HG03159 (cell line): Measurements from ENCODE around the gene EML1.

Experiments
- ATAC-seq: cut with Tn5 transposase; IDR thresholded peaks from one replicate; pipeline ENCODE4 v1.9.1; 2021; ENCODE audit warnings: mild to moderate bottlenecking, moderate library complexity; ENCODE audit not compliant: unreplicated experiment

The EML1 gene

GRCh38 chr14:99952453-99952852 is 159.2 kb downstream of the EML1 start:
- no peak for ATAC-seq

GRCh38 chr14:99955826-99956455 is 162.7 kb downstream of the EML1 start:
- ATAC-seq, result no peak

- no peak for ATAC-seq
These were observed 165.2 kb downstream of the EML1 start for GRCh38 chr14:99958380-99958779.

- no peak for ATAC-seq
These were observed 168.8 kb downstream of the EML1 start for GRCh38 chr14:99961826-99962518.

GRCh38 chr14:99964979-99965378 is 171.8 kb downstream of the EML1 start:
- ATAC-seq, result no peak

- no peak for ATAC-seq
These were observed 173.0 kb downstream of the EML1 start for GRCh38 chr14:99966037-99966835.

GRCh38 chr14:99966912-99967311 is 173.7 kb downstream of the EML1 start:
- no peak for ATAC-seq

GRCh38 chr14:99968191-99968920 is 175.1 kb downstream of the EML1 start:
- no peak for ATAC-seq

- no peak for ATAC-seq
These were observed 175.7 kb downstream of the EML1 start for GRCh38 chr14:99968941-99969340.

GRCh38 chr14:99969673-99970322 is 176.6 kb downstream of the EML1 start:
- no peak for ATAC-seq

GRCh38 chr14:99971087-99971940 is 178.1 kb downstream of the EML1 start:
- ATAC-seq, result peak; percentile 59

GRCh38 chr14:99971941-99972747 is 178.9 kb downstream of the EML1 start:
- ATAC-seq, result peak; percentile 24

GRCh38 chr14:99972748-99973466 is 179.7 kb downstream of the EML1 start:
- no peak for ATAC-seq

GRCh38 chr14:99975190-99975589 is 182.0 kb downstream of the EML1 start:
- no peak for ATAC-seq

GRCh38 chr14:99976021-99976420 is 182.8 kb downstream of the EML1 start:
- no peak for ATAC-seq

GRCh38 chr14:99976681-99977080 is 183.5 kb downstream of the EML1 start:
- ATAC-seq, result no peak

GRCh38 chr14:99980299-99980698 is 187.1 kb downstream of the EML1 start:
- no peak for ATAC-seq

GRCh38 chr14:99981806-99982205 is 188.6 kb downstream of the EML1 start:
- ATAC-seq, result no peak
